Esophagus (tissue), 2 donors: Measurements from ENCODE around the gene ARPC5. TPM values are rescaled to one million over a fixed set of nuclear protein-coding genes. Genes with fewer than 3 reads are reported as not detected.
"Not testable (repeated sequence)": the region's sequence is repeated elsewhere in the genome, so short reads cannot be mapped to it uniquely, and the experiment has no call there.

Experiments used
- H3K27ac ChIP-seq, 2 donors: one replicate each; pipeline ENCODE4 v1.5.1; 2013; ENCODE audit warnings: low read depth in 2 of 2, mild to moderate bottlenecking in 2 of 2, inconsistent platforms in 1 of 2, low read length in 1 of 2, moderate library complexity in 1 of 2
- H3K27me3 ChIP-seq, 2 donors: one replicate each; pipeline ENCODE4 v1.6.1; 2013; ENCODE audit warnings: low read length in 2 of 2, control low read depth in 1 of 2, mild to moderate bottlenecking in 1 of 2; ENCODE audit not compliant: insufficient read depth in 2 of 2, control insufficient read depth in 1 of 2
- H3K36me3 ChIP-seq, 2 donors: one replicate each; pipeline ENCODE4 v1.6.1; 2013; ENCODE audit warnings: low read length in 1 of 2; ENCODE audit not compliant: control insufficient read depth in 2 of 2, insufficient read depth in 2 of 2
- H3K4me1 ChIP-seq, 2 donors: one replicate each; pipeline ENCODE4 v1.6.1; 2013; ENCODE audit warnings: low read length in 1 of 2; ENCODE audit not compliant: control insufficient read depth in 2 of 2, insufficient read depth in 2 of 2
- H3K4me3 ChIP-seq, 2 donors: one replicate each; pipeline ENCODE4 v1.5.1; 2013; ENCODE audit warnings: low read length in 2 of 2, mild to moderate bottlenecking in 2 of 2, low read depth in 1 of 2, moderate library complexity in 1 of 2
- H3K9me3 ChIP-seq, 2 donors: one replicate each; pipeline ENCODE4 v1.6.1; 2013; ENCODE audit warnings: mild to moderate bottlenecking in 2 of 2, low read depth in 1 of 2, low read length in 1 of 2, moderate library complexity in 1 of 2; ENCODE audit not compliant: control insufficient read depth in 2 of 2, insufficient read depth in 1 of 2
- WGBS, 2 donors: extraction: QIAGEN DNeasy Blood & Tissue Kit; methylation state at CpG; one replicate each; pipeline ENCODE4 v1.1.7; 2013; 5-methylcytosine and 5-hydroxymethylcytosine counted together
- polyA plus RNA-seq, 2 donors: library from polyadenylated mRNA; stranded (reverse); fragments of 200-250 nt; gene quantifications; one replicate each; pipeline ENCODE4 v1.2.3, GENCODE V29; 2013
- donor health status: healthy with polysubstance abuse.
- donor health status: Bipolar disorder and iron deficiency.

ARPC5 gene
- polyA plus RNA-seq, 2 donors: 77.7 to 90.3 TPM

GRCh38 chr1:183634429-183635065 lies 1.0 kb downstream of the ARPC5 start:
- Histone ChIP-seq H3K27ac (peak overlapping the region; percentile 96 to 98), H3K27me3 (no peaks in the 10 kb centered on the region), H3K9me3 (no peaks in the 10 kb centered on the region), H3K4me3 (peak overlapping the region; percentile 74 to 87), H3K4me1 (peaks cover 0 to 3% of the 10 kb centered on the region in 2 donors), H3K36me3 (no peaks in the 10 kb centered on the region)
- 1 to 2% methylated on average over 10 of the region's 10 CpGs for WGBS, 2 donors

GRCh38 chr1:183633676-183634343 lies 1.8 kb downstream of the ARPC5 start:
- Histone ChIP-seq H3K4me1 (peaks cover 0 to 3% of the 10 kb centered on the region in 2 donors), H3K27ac (no peak overlapping the region), H3K9me3 (no peaks in the 10 kb centered on the region), H3K27me3 (no peaks in the 10 kb centered on the region), H3K4me3 (peak overlapping the region in 1 of 2 donors; percentile 87), H3K36me3 (peaks cover 0 to under 1% of the 10 kb centered on the region in 2 donors)
- 0% methylated on average over 1 of the region's 1 CpG for WGBS, 2 donors

- Histone ChIP-seq H3K36me3 (peaks cover 0 to 3% of the 10 kb centered on the region in 2 donors), H3K27ac (no peak overlapping the region), H3K9me3 (no peaks in the 10 kb centered on the region), H3K27me3 (no peaks in the 10 kb centered on the region), H3K4me3 (peak overlapping the region in 1 of 2 donors; percentile 48), H3K4me1 (peaks cover 0 to 3% of the 10 kb centered on the region in 2 donors)
- WGBS, 2 donors: 30 to 49% methylated on average over 1 of the region's 1 CpG
Measured at GRCh38 chr1:183632964-183633363, 2.6 kb downstream of the ARPC5 start.

GRCh38 chr1:183632114-183632513 lies 3.5 kb downstream of the ARPC5 start:
- peaks cover 0 to 3% of the 10 kb centered on the region in 2 donors for H3K36me3 ChIP-seq
- H3K4me1 ChIP-seq: peaks cover 0 to 3% of the 10 kb centered on the region in 2 donors
- H3K27ac ChIP-seq: no peak overlapping the region
- H3K27me3 ChIP-seq: no peaks in the 10 kb centered on the region
- H3K9me3 ChIP-seq: no peaks in the 10 kb centered on the region
- H3K4me3 ChIP-seq: no peak overlapping the region
- WGBS, 2 donors: 38 to 47% methylated on average over 2 of the region's 2 CpGs

DNA sequence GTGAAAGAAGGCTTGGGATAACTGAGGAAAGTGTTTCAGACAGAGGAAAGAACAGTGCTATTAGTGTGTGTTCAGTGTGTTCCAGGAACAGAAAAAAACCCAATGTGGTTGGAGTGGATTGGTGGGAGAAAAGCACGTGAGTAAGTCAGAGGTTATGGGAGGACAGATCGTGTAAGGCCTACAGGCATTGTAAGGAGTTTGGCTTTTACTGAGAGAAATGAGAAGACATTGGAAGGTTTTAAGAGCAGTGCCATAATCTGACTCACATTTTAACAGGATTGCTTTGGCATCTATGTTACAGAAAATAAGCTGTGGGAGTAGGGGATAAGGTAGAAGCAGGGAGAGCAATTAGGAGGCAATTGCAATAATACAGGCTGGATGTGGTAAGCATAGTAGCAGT lies 4.8 kb downstream of the ARPC5 start:
- no peaks in the 10 kb centered on the region for H3K9me3 ChIP-seq
- H3K4me3 ChIP-seq: no peak overlapping the region
- H3K4me1 ChIP-seq: no peaks in the 10 kb centered on the region
- 34 to 61% methylated on average over 2 of the region's 2 CpGs for WGBS, 2 donors
- H3K27me3 ChIP-seq: no peaks in the 10 kb centered on the region
- no peak overlapping the region for H3K27ac ChIP-seq
- H3K36me3 ChIP-seq: peaks cover 0 to 3% of the 10 kb centered on the region in 2 donors

GRCh38 chr1:183628537-183628936 lies 7.0 kb downstream of the ARPC5 start:
- H3K36me3 ChIP-seq: peaks cover 0 to 3% of the 10 kb centered on the region in 2 donors
- H3K9me3 ChIP-seq: no peaks in the 10 kb centered on the region
- H3K4me1 ChIP-seq: no peaks in the 10 kb centered on the region
- no peak overlapping the region for H3K4me3 ChIP-seq
- no peaks in the 10 kb centered on the region for H3K27me3 ChIP-seq
- no peak overlapping the region for H3K27ac ChIP-seq

DNA sequence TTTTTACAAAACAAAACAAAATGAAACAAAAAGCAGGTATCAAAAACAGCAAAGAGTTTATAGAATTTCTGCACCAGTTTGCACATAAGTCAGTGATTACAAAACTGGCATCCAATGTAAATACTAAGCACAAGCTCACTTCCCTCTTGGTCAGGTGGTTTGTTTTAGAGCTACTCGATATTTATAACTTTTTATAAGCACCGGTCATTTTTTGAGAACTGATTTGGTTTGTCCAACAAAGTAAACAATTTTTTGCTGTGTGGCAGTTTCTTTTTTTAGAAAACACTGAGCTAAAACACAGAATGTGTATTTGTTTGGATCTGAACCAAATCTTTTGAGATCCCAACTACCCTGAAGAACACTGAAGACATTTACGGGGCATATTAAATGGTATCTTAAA lies 9.3 kb downstream of the ARPC5 start:
- H3K27ac ChIP-seq, H3K4me1 ChIP-seq, H3K27me3 ChIP-seq, H3K9me3 ChIP-seq, H3K4me3 ChIP-seq, H3K36me3 ChIP-seq: not testable (repeated sequence)
- 49 to 57% methylated on average over 3 of the region's 3 CpGs for WGBS, 2 donors

DNA sequence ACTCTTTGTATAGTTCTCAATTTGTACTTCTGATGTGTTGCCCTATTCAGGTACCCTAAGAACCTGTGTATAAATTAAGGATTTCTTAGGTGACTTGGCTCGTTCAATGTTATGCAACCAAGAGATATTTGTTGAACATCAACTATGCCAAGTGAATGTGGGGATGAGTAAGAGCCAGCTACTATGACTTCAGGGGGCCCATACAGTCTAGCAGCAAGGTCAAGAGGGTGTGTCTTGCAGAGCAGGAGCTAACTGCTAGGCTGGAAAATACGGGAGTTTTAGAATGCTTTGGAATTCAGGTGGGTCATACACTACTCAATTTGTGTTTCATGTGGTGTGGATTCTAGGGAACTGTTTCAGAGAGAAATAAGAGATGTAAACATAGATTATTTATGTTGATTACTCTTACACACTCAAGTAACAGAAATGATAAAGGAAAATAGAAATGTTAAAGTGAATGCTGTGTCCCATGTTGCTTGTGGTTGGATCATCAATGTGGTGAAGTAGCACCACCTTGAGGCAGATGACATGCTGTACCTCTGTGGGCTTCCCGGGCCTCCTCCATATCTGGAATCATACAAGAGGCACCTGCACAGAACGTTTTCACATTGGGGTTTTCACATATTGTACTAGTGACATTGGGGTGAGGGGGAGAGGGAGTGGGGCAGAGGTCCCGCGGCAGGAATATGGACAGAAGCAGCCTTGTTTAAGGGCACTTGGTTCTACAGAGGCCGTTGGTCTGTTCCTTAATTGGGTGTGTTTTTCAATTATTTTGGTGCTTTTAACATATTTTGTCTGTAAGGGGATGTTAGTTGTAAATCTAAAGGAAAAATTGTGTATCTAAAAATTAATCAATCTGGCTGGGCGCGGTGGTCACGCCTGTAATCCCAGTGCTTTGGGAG lies 12.4 kb downstream of the ARPC5 start:
- Histone ChIP-seq H3K4me3 (no peak overlapping the region), H3K4me1 (no peaks in the 10 kb centered on the region), H3K27ac (peak overlapping the region in 1 of 2 donors; percentile 10), H3K9me3 (no peaks in the 10 kb centered on the region), H3K27me3 (no peaks in the 10 kb centered on the region), H3K36me3 (no peaks in the 10 kb centered on the region)
- 53 to 55% methylated on average over 10 of the region's 10 CpGs for WGBS, 2 donors

DNA sequence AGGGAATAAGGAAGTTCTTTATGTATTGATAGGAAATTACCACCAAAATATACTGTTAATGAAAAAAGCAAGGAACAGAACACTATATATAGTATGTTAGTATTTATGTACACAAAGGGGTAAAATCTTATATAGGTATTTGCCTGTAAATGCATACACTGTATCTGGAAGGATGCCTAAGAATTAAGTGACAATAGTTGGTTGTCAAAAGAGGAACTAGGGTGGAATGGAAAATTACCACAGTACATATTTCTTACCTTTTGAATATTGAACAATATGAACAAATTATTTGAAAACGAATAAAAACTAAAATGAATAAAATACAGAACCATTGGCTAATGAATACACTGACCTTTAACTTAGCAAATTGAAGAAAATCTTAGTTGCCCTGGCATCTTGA lies 13.6 kb downstream of the ARPC5 start:
- no peaks in the 10 kb centered on the region for H3K27me3 ChIP-seq
- no peak overlapping the region for H3K4me3 ChIP-seq
- H3K27ac ChIP-seq: no peak overlapping the region
- no peaks in the 10 kb centered on the region for H3K36me3 ChIP-seq
- H3K4me1 ChIP-seq: no peaks in the 10 kb centered on the region
- no peaks in the 10 kb centered on the region for H3K9me3 ChIP-seq
- 65 to 83% methylated on average over 1 of the region's 1 CpG for WGBS, 2 donors
